ENCODE results near the gene SMAP1.

The SMAP1 gene

DNA sequence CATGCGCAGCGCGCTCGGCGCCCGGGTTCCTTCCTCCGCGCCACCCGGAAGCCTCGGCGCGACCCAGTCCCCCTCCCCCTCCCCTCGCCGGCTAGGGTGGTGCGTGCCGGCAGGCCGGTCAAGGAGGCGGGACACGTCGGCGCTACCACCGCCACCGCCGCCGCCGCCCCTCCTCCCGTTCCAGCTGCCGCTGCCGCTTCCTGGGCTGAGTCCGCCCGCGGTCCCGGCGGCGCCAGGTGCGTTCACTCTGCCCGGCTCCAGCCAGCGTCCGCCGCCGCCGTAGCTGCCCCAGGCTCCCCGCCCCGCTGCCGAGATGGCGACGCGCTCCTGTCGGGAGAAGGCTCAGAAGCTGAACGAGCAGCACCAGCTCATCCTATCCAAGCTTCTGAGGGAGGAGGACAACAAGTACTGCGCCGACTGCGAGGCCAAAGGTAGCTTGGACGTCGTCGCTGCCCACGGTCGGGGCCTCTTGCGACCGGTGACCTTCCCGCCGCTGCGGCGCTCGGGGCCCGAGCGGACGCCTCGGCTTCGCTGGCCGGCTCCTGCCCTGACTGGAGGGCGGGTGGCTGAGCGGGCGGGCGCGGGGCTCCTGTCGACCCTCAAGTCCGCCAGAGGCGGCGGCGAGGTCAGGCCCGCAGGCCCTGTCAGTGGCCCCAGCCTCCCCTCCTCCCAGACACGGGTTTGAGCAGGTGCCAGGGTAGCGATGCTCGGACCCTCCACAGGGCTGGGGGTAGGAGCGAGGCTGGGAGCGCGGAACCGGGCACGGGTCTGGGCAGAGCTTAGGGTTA, at the start of gene SMAP1:
Gene SMAP1, plus strand, starts transcription at position 173 of the 788 bp plus-strand sequence. Its CDS starts 141 bp downstream, at position 314.
- peak; percentile 87 to 90 for DNase-seq (ENCODE audit: low read depth in 2 of 2)

GRCh38 chr6:70620746-70621145, 46.9 kb upstream of the SMAP1 start:
- DNase-seq (ENCODE audit: low read depth in 2 of 2): no peak

- DNase-seq (ENCODE audit: low read depth in 2 of 2): no peak
Observed at GRCh38 chr6:70622461-70622860, 45.2 kb upstream of the SMAP1 start.

GRCh38 chr6:70625436-70625835, 42.2 kb upstream of the SMAP1 start:
- no peak for DNase-seq (ENCODE audit: low read depth in 2 of 2)

GRCh38 chr6:70627500-70628254, 40.0 kb upstream of the SMAP1 start:
- no peak for DNase-seq (ENCODE audit: low read depth in 2 of 2)

DNA sequence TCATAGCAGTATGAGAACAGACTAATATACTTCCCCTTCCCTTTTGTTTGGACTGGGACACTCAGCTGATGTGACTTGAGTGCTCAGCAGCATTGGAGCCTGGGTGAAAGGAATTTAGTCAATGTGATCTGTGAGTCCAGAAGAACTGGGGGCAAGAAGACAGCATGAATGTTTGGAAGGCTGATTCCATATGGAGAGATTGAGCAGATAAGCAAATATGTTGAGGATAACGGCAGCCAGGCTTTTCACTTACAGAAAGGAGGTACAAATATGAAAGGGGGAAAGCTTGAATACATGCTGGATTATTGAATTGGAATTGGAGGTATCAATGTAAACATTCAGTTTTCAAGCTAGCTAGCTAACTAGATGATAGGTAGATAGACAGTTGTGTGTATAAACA, 37.8 kb upstream of the SMAP1 start:
- no peak for DNase-seq (ENCODE audit: low read depth in 2 of 2)

GRCh38 chr6:70633870-70634269, 33.8 kb upstream of the SMAP1 start:
- DNase-seq (ENCODE audit: low read depth in 2 of 2): no peak

GRCh38 chr6:70636596-70636995, 31.1 kb upstream of the SMAP1 start:
- DNase-seq (ENCODE audit: low read depth in 2 of 2): no peak

DNA sequence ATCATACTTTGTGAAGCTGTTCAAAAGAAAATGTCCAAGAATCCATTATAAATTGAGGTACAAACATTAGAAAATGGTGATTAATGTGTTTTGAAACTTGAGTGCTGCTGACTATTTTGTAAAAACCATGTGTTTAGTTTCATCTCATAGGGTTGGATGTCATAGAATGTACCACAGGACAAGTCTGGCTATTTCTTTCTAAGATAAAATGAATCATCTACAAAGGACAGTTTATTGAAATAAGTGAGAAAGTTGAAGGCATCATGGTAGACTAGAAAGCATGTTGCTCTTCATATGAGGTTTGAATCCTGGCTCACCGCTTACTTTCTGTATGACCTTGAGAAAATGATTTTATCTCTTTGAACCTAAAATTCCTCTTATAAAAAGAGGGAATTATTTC, 29.2 kb upstream of the SMAP1 start:
- no peak for DNase-seq (ENCODE audit: low read depth in 2 of 2)

DNA sequence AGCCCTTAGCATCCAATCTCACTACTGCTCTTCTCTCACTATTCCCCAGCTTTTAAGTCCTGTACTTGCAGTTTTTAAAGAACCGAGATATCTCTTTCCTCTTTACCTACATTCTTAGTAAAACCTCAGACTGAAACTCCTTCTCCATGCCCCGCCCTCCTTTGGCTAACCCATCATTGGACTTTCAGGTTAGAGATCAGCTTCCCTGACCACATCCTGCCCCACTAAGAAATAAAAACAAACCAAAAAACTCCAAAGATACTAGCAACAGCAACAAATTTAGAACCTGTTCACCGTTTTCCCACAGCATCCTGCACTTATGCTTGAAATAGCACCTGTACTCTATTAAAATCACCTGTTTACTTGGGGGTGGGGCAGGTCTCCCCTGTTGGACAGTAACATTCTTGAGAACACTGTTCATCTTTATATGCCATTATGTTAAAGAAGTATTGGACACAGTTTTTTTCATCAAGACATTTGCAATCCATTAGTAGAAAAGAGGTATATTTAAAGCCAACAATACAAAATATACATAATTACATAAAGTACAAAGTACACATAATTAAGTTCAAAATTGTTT, 16.3 kb upstream of the SMAP1 start:
- DNase-seq (ENCODE audit: low read depth in 2 of 2): no peak

- DNase-seq (ENCODE audit: low read depth in 2 of 2): no peak
Observed at GRCh38 chr6:70652216-70652615, 15.5 kb upstream of the SMAP1 start.

GRCh38 chr6:70657706-70658105, 10.0 kb upstream of the SMAP1 start:
- no peak for DNase-seq (ENCODE audit: low read depth in 2 of 2)

- DNase-seq (ENCODE audit: low read depth in 2 of 2): no peak
Observed at GRCh38 chr6:70663881-70664466, 3.7 kb upstream of the SMAP1 start.

- no peak for DNase-seq (ENCODE audit: low read depth in 2 of 2)
Observed at GRCh38 chr6:70666706-70667105, 977 bp upstream of the SMAP1 start.

GRCh38 chr6:70667256-70667710, 400 bp upstream of the SMAP1 start:
- no peak for DNase-seq (ENCODE audit: low read depth in 2 of 2)

GRCh38 chr6:70668499-70668812, 773 bp downstream of the SMAP1 start:
- no peak for DNase-seq (ENCODE audit: low read depth in 2 of 2)

DNA sequence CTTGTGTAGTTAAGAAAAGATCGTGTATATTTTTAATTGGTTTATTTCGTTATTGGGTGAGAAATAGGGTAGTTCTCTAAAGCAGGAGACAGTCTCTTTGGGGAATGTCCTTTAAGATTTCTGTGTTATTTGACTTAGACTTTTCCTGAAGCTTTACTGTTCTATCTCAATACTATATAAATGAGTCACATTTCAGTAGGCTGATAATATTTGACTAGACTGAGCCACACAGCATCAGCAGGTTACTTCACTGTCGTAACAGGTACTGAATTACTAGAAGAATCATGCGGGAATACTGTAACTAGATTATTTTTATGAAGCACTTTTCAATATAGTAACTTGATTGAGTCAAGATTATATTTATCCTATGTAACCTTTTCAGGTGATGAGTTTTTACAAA, 1.4 kb downstream of the SMAP1 start:
- DNase-seq (ENCODE audit: low read depth in 2 of 2): no peak

DNA sequence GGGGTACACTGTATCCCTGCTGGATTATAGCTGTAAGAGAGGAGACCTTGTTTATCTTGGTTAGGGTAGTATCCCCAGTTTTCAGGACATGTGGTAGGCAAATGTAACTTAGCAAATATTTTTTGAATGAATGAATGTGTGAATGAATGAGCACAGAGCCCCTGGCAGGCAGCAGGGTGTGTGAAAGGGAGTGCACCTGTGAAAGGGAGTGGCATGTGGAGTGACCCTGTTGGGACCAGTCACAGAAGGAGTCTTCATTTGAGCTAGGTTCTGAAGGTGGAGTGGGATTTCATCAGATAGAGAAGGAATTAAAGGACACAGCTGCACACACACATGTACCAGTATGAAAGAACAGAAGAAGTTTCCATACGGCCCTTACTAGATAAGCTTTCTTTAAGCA, 4.9 kb downstream of the SMAP1 start:
- DNase-seq (ENCODE audit: low read depth in 2 of 2): no peak

- no peak for DNase-seq (ENCODE audit: low read depth in 2 of 2)
Observed at GRCh38 chr6:70673054-70673453, 5.4 kb downstream of the SMAP1 start.

DNA sequence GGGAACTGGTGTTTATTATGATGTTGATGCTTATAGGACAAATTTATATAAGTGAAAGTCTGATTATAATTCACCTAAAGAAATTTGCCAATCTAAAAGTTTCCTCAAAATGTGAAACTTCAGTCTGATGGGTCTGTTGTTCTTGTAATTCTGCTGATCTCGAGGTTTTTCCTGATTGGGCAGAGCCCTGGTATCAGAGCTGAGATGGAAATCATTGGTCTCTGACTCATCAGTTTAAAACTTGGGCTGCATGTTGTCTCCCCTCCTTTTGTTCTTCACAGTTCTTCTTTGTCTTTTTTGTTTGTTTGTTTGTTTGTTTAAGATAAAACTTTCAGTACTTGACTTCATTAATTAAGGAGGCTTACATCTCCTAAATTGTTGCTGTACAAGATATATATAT, 5.9 kb downstream of the SMAP1 start:
- no peak for DNase-seq (ENCODE audit: low read depth in 2 of 2)

DNA sequence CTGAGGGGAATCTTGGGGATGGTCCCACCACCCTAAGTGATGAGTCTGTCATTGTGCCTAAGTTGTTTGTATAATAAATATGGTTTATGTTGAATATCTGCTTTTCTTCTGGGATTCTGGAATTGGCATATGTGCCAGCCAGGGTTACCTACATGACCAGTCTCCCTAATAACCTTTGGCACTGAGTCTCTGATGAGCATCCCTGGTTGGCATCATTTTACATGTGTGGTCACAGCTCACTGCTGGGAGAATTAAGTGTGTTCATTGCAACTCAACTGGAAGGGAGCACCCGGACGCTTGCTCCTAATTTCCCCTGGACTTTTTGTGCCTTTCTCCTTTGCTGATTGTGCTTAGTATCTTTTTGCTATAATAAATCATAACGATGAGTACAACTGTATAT, 8.1 kb downstream of the SMAP1 start:
- DNase-seq (ENCODE audit: low read depth in 2 of 2): no peak

DNA sequence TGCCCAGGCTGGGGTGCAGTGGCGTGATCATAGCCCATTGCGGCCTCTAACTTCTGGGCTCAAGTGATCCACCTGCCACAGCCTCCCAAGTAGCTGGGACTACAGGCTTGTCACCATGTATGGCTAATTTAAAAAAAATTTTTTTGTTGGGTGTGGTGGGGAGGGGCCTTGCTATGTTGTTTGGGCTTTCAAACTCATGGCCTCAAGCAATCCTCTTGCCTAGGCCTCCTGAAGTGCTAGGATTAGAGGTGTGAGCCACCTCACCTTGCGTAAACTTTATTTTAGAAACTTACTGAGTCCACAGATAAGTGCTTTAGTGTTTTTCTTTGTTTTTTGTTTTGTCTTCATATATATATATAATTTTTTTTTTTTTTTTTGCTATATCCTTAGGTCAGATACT, 9.1 kb downstream of the SMAP1 start:
- DNase-seq (ENCODE audit: low read depth in 2 of 2): no peak

- no peak for DNase-seq (ENCODE audit: low read depth in 2 of 2)
Observed at GRCh38 chr6:70680396-70680795, 12.7 kb downstream of the SMAP1 start.

Data from stimulated activated CD8-positive, alpha-beta memory T cell treated with anti-CD3 and anti-CD28 coated beads, Interleukin-15, amount 100 ng/mL, for 4 hours (primary cell).